HG02870 (cell line): ENCODE data around the gene TENT5C.

Experiments
- ATAC-seq: cut with Tn5 transposase; IDR thresholded peaks from one replicate; pipeline ENCODE4 v1.9.1; 2021; ENCODE audit warnings: mild to moderate bottlenecking, moderate library complexity; ENCODE audit not compliant: unreplicated experiment

The TENT5C gene

GRCh38 chr1:117572546-117572945 lies 33.3 kb upstream of the TENT5C start:
- peak; percentile 59 for ATAC-seq

- no peak for ATAC-seq
Measured at GRCh38 chr1:117573386-117574023, 32.3 kb upstream of the TENT5C start.

GRCh38 chr1:117574161-117574835 lies 31.6 kb upstream of the TENT5C start:
- ATAC-seq: no peak

GRCh38 chr1:117575586-117576225 lies 30.1 kb upstream of the TENT5C start:
- no peak for ATAC-seq

- ATAC-seq: no peak
Measured at GRCh38 chr1:117576236-117576635, 29.6 kb upstream of the TENT5C start.

- no peak for ATAC-seq
Measured at GRCh38 chr1:117577191-117577885, 28.5 kb upstream of the TENT5C start.

GRCh38 chr1:117578466-117578865 lies 27.4 kb upstream of the TENT5C start:
- ATAC-seq: no peak

GRCh38 chr1:117579221-117579906 lies 26.5 kb upstream of the TENT5C start:
- ATAC-seq: no peak

- ATAC-seq: no peak
Measured at GRCh38 chr1:117580436-117580835, 25.4 kb upstream of the TENT5C start.

- no peak for ATAC-seq
Measured at GRCh38 chr1:117580882-117581281, 25.0 kb upstream of the TENT5C start.

GRCh38 chr1:117581391-117581943 lies 24.4 kb upstream of the TENT5C start:
- ATAC-seq: no peak

- ATAC-seq: no peak
Measured at GRCh38 chr1:117582451-117582850, 23.4 kb upstream of the TENT5C start.

- no peak for ATAC-seq
Measured at GRCh38 chr1:117583247-117583646, 22.6 kb upstream of the TENT5C start.

- ATAC-seq: no peak
Measured at GRCh38 chr1:117584181-117584580, 21.7 kb upstream of the TENT5C start.

GRCh38 chr1:117585086-117585485 lies 20.8 kb upstream of the TENT5C start:
- no peak for ATAC-seq

- no peak for ATAC-seq
Measured at GRCh38 chr1:117586337-117586736, 19.5 kb upstream of the TENT5C start.

- no peak for ATAC-seq
Measured at GRCh38 chr1:117586747-117587498, 18.9 kb upstream of the TENT5C start.

GRCh38 chr1:117587499-117588356 lies 18.1 kb upstream of the TENT5C start:
- no peak for ATAC-seq

GRCh38 chr1:117589544-117589943 lies 16.3 kb upstream of the TENT5C start:
- ATAC-seq: no peak
